DMS153 treated with DMSO at 0.1 percent for 48 hours (cell line): ENCODE measurements around the gene ANKFN1.

Experiments
- DNase-seq: peaks from one replicate; lab custom pipeline; 2025; ENCODE audit not compliant: unreplicated experiment; lab: John Stamatoyannopoulos, UW

Gene ANKFN1

GRCh38 chr17:56175299-56175955, 22.2 kb downstream of the ANKFN1 start:
- no peak for DNase-seq

- no peak for DNase-seq
These were observed 22.8 kb downstream of the ANKFN1 start for GRCh38 chr17:56176091-56176490.

- DNase-seq = no peak
These were observed 24.1 kb downstream of the ANKFN1 start for GRCh38 chr17:56177361-56177760.

GRCh38 chr17:56178203-56178602, 24.9 kb downstream of the ANKFN1 start:
- no peak for DNase-seq

- DNase-seq = no peak
These were observed 28.8 kb downstream of the ANKFN1 start for GRCh38 chr17:56182081-56182480.

- no peak for DNase-seq
These were observed 31.4 kb downstream of the ANKFN1 start for GRCh38 chr17:56184650-56185049.

GRCh38 chr17:56185491-56186221, 32.4 kb downstream of the ANKFN1 start:
- no peak for DNase-seq

- DNase-seq = no peak
These were observed 33.0 kb downstream of the ANKFN1 start for GRCh38 chr17:56186222-56186786.

GRCh38 chr17:56203430-56203829, 50.2 kb downstream of the ANKFN1 start:
- DNase-seq = peak; percentile 3

- DNase-seq = no peak
These were observed 53.1 kb downstream of the ANKFN1 start for GRCh38 chr17:56206351-56206750.

- DNase-seq = no peak
These were observed 59.8 kb downstream of the ANKFN1 start for GRCh38 chr17:56213031-56213430.

- no peak for DNase-seq
These were observed 64.6 kb downstream of the ANKFN1 start for GRCh38 chr17:56217921-56218320.

GRCh38 chr17:56222255-56222654, 69.0 kb downstream of the ANKFN1 start:
- no peak for DNase-seq

GRCh38 chr17:56230660-56231059, 77.4 kb downstream of the ANKFN1 start:
- no peak for DNase-seq

GRCh38 chr17:56231252-56231651, 78.0 kb downstream of the ANKFN1 start:
- DNase-seq = no peak

GRCh38 chr17:56231693-56232092, 78.4 kb downstream of the ANKFN1 start:
- no peak for DNase-seq

- no peak for DNase-seq
These were observed 91.1 kb downstream of the ANKFN1 start for GRCh38 chr17:56244268-56244890.

- DNase-seq = no peak
These were observed 94.5 kb downstream of the ANKFN1 start for GRCh38 chr17:56247816-56248215.

GRCh38 chr17:56257075-56257474, 103.8 kb downstream of the ANKFN1 start:
- DNase-seq = no peak

- no peak for DNase-seq
These were observed 107.2 kb downstream of the ANKFN1 start for GRCh38 chr17:56260376-56261002.

GRCh38 chr17:56262803-56263202, 109.5 kb downstream of the ANKFN1 start:
- DNase-seq = no peak
